Coronary artery (tissue), 2 donors: ENCODE results near the gene LTBP1.
"Not testable (repeated sequence)": the region's sequence is repeated elsewhere in the genome, so short reads cannot be mapped to it uniquely, and the experiment has no call there.

Experiments
- DNase-seq: peaks from one replicate; pipeline ENCODE4 v3.0.0-alpha.2; 2017; ENCODE audit warnings: low spot score
- H3K27ac ChIP-seq, 2 donors: fragments of 200-600 bp; sonication (generic); one replicate each; pipeline ENCODE4 v1.5.1; 2016 to 2019
- H3K4me3 ChIP-seq: fragments of 200-600 bp; sonication (generic); 2 replicates; pipeline ENCODE4 v1.5.1; 2016; ENCODE audit warnings: mild to moderate bottlenecking, moderate library complexity
- CTCF ChIP-seq: fragments of 200-600 bp; sonication (generic); IDR thresholded peaks from one replicate; pipeline ENCODE4 v1.5.1; 2019; ENCODE audit warnings: antibody characterized with exemption

The LTBP1 gene

GRCh38 chr2:32981612-32982011, 34.9 kb downstream of the LTBP1 start:
- DNase-seq, result no peak

GRCh38 chr2:32983193-32983924, 36.6 kb downstream of the LTBP1 start:
- DNase-seq, H3K4me3 ChIP-seq, H3K27ac ChIP-seq: not testable (repeated sequence)

More at GRCh38 chr2:32981612-32982011, 34.9 kb downstream of the LTBP1 start:
- Histone ChIP-seq H3K27ac (no peak overlapping the region), H3K4me3 (no peak overlapping the region)
- no peak for TF ChIP-seq CTCF

- no peak for DNase-seq
- TF ChIP-seq CTCF, result no peak
- no peak overlapping the region for H3K27ac ChIP-seq
- no peak overlapping the region for H3K4me3 ChIP-seq
These were observed 39.7 kb downstream of the LTBP1 start for GRCh38 chr2:32986480-32986879.

GRCh38 chr2:32988525-32988924, 41.8 kb downstream of the LTBP1 start:
- no peak for TF ChIP-seq CTCF
- H3K27ac ChIP-seq, result no peak overlapping the region
- DNase-seq, result no peak
- no peak overlapping the region for H3K4me3 ChIP-seq

- Histone ChIP-seq H3K27ac (no peak overlapping the region), H3K4me3 (no peak overlapping the region)
- no peak for TF ChIP-seq CTCF
- DNase-seq, result no peak
These were observed 43.8 kb downstream of the LTBP1 start for GRCh38 chr2:32990556-32990955.

- no peak for TF ChIP-seq CTCF
- Histone ChIP-seq H3K4me3 (no peak overlapping the region), H3K27ac (no peak overlapping the region)
- no peak for DNase-seq
These were observed 44.5 kb downstream of the LTBP1 start for GRCh38 chr2:32991091-32991845.

- Histone ChIP-seq H3K27ac (no peak overlapping the region), H3K4me3 (no peak overlapping the region)
- TF ChIP-seq CTCF, result no peak
- DNase-seq, result no peak
These were observed 46.3 kb downstream of the LTBP1 start for GRCh38 chr2:32993005-32993539.
